GM23248 (cell line): ENCODE data around the gene KIF4A. TPM values are rescaled to one million over a fixed set of nuclear protein-coding genes. Genes with fewer than 3 reads are reported as not detected.
A peak's percentile ranks its signal among the peaks of the same experiment; 100 is the strongest.

Source experiments
- DNase-seq: peaks from one replicate; pipeline ENCODE4 v3.0.0-alpha.2; 2015
- H2AFZ ChIP-seq: fragments of 200-600 bp; sonication (generic); 2 replicates; pipeline ENCODE4 v1.6.1; 2016; ENCODE audit warnings: antibody characterized with exemption
- H3F3A ChIP-seq: fragments of 200-600 bp; sonication (generic); 2 replicates; pipeline ENCODE4 v1.6.1; 2016; ENCODE audit warnings: mild to moderate bottlenecking, antibody characterized with exemption, mixed run types; ENCODE audit not compliant: insufficient read depth
- H3K27ac ChIP-seq: fragments of 200-600 bp; sonication (generic); 2 replicates; pipeline ENCODE4 v1.5.1; 2016; ENCODE audit warnings: mild to moderate bottlenecking
- H3K27me3 ChIP-seq: fragments of 200-600 bp; sonication (generic); replicated peaks from 2 replicates; pipeline ENCODE4 v1.6.1; 2016; ENCODE audit warnings: mild to moderate bottlenecking; ENCODE audit not compliant: insufficient read depth
- H3K36me3 ChIP-seq: fragments of 200-600 bp; sonication (generic); 2 replicates; pipeline ENCODE4 v1.6.1; 2016; ENCODE audit warnings: low read depth, mild to moderate bottlenecking
- H3K4me1 ChIP-seq: fragments of 200-600 bp; sonication (generic); 2 replicates; pipeline ENCODE4 v1.6.1; 2016; ENCODE audit warnings: mild to moderate bottlenecking; ENCODE audit not compliant: insufficient read depth
- H3K4me2 ChIP-seq: fragments of 200-600 bp; sonication (generic); one replicate; pipeline ENCODE4 v1.6.1; 2016; ENCODE audit warnings: mild to moderate bottlenecking; ENCODE audit not compliant: unreplicated experiment
- H3K4me3 ChIP-seq: fragments of 200-600 bp; sonication (generic); 2 replicates; pipeline ENCODE4 v1.5.1; 2016; ENCODE audit warnings: mild to moderate bottlenecking
- H3K79me2 ChIP-seq: fragments of 200-600 bp; sonication (generic); 2 replicates; pipeline ENCODE4 v1.6.1; 2016; ENCODE audit warnings: mild to moderate bottlenecking; ENCODE audit not compliant: insufficient read depth
- H3K9ac ChIP-seq: fragments of 200-600 bp; sonication (generic); 2 replicates; pipeline ENCODE4 v1.6.1; 2016; ENCODE audit warnings: mild to moderate bottlenecking
- H3K9me2 ChIP-seq: fragments of 200-600 bp; sonication (generic); 2 replicates; pipeline ENCODE4 v1.6.1; 2016; ENCODE audit warnings: mixed run types, mild to moderate bottlenecking, moderate library complexity; ENCODE audit not compliant: insufficient read depth
- H3K9me3 ChIP-seq: fragments of 200-600 bp; sonication (generic); one replicate; pipeline ENCODE4 v1.6.1; 2017; ENCODE audit warnings: low read depth
- H4K20me1 ChIP-seq: fragments of 200-600 bp; sonication (generic); 2 replicates; pipeline ENCODE4 v1.6.0; 2016; ENCODE audit not compliant: insufficient read depth
- EZH2 ChIP-seq: fragments of 200-600 bp; sonication (generic); IDR thresholded peaks from 2 replicates; pipeline ENCODE4 v1.6.1; 2018; ENCODE audit warnings: antibody characterized with exemption, mild to moderate bottlenecking; ENCODE audit not compliant: insufficient read depth, poor library complexity, severe bottlenecking
- EZH2phosphoT487 ChIP-seq: fragments of 200-600 bp; sonication (generic); IDR thresholded peaks from 2 replicates; pipeline ENCODE4 v1.6.1; 2018; ENCODE audit warnings: antibody characterized with exemption, moderate library complexity, mild to moderate bottlenecking, low read depth; ENCODE audit not compliant: insufficient read depth
- WGBS, 2 experiments: methylation state at CpG; one replicate each; pipeline ENCODE4 v1.1.6; 2015 to 2017; ENCODE audit warnings: low lambda C conversion rate in 2 of 2, low coverage in 1 of 2; ENCODE audit errors: missing lambda C conversion rate in 2 of 2; 5-methylcytosine and 5-hydroxymethylcytosine counted together
- in situ Hi-C: fragments of 300-500 bp; cut with MboI; formaldehyde crosslinking; loops from 2 replicates; pipeline ENCODE4 v1.15.0; 2020
- polyA plus RNA-seq: library from polyadenylated mRNA; unstranded; fragments of >200 nt; fragmentation: Nextera tagmentation; extraction: Ambion mirVana; gene quantifications from 2 replicates; pipeline ENCODE4 v1.2.1, GENCODE V29; 2016
- total RNA-seq: library from RNA; depleted of rRNA; stranded (reverse); fragments of >200 nt; shearing (Covaris generic); gene quantifications from 2 replicates; pipeline ENCODE4 v1.2.3, GENCODE V29; 2014

Gene KIF4A
- total and polyA plus RNA-seq, 2 experiments from 2014 or later = 5.6 to 7.6 TPM

DNA sequence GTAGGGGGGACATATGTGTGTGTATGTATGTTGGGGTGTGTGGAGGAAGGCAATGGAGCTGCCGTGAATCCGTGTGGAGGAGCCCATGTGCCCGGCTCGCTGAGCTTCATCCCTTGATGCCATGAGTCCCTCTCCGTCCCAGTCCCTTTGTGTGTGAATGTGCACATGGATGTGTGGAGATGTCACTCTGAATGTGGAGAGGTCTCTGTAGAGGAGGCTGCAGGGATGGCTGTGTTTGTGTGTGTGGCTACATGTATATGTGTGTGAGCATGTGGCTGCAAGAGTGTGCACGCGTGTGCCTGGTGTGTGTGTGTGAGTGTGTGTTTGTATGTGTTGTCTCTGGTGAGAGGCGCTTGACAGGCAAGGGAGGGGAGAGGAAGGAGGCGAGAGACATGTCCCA, 156.0 kb downstream of the KIF4A start:
- no peaks in the 10 kb centered on the region for H3K9me3 ChIP-seq
- H3K4me1 ChIP-seq = no peaks in the 10 kb centered on the region
- H3K27ac ChIP-seq = no peak overlapping the region
- H3K27me3 ChIP-seq = no peaks in the 10 kb centered on the region
- no peak overlapping the region for H3K4me3 ChIP-seq
- no peaks in the 10 kb centered on the region for H4K20me1 ChIP-seq
- 65 to 93% methylated on average over 4 to 9 of the region's 9 CpGs for WGBS, 2 experiments
- in situ Hi-C loops = no loop called here
- TF ChIP-seq EZH2phosphoT487 (no peak), EZH2 (no peak)
- H3K9me2 ChIP-seq = no peaks in the 10 kb centered on the region
- no peak overlapping the region for H2AFZ ChIP-seq
- no peak overlapping the region for H3K9ac ChIP-seq
- H3K36me3 ChIP-seq = no peaks in the 10 kb centered on the region
- H3F3A ChIP-seq = no peaks in the 10 kb centered on the region
- H3K4me2 ChIP-seq = no peak overlapping the region
- DNase-seq = no peak
- no peaks in the 10 kb centered on the region for H3K79me2 ChIP-seq

DNA sequence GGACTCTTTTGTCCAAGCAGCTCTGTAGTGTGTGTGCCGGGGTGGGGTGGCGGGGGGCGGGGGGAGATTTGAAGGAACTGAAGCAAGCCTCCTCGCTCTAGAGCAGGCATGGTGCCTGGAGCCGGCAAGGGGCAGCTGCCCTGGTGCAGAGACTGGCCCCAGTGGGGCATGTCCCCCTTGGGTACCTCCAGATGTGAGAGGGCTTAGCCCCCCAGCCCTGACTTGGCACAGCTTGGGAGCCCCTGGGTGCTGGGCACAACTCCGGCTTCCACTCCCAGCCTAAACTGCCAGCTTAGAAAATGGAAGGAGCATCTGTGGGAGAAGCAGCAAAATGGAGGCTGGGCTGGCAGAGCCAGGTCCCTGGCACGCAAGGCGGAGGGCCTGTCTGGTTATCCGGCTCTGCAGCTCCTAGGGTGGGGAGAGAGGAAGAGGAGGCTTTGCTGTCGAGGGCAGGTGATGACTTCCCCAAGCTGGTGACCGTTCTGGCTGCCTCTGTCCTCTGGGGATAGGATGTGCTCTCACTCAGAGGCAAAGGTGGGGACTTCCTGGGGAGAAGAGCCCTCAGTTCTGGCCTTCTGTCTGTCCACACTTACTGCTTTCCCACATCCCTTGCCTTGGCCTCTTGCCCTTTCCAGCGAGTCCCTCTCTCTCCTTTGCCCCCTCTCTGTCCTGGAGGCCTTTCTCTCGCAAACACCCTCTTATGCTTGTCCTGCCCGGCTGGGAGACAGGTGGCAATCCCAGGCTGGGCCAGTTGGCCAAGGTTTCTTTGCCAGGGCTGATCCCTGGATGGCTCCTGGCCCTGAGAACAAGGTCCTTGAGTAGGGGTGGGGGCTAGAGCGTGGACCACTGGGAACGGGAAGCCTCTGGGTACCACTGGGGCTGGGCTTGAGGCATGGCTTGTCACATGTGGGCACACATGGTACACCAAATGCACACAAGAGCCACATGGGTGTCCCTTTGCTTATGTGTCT, 156.8 kb downstream of the KIF4A start:
- H3K9ac ChIP-seq = no peak overlapping the region
- no peak overlapping the region for H3K4me3 ChIP-seq
- H3K27ac ChIP-seq = no peak overlapping the region
- no peaks in the 10 kb centered on the region for H3K9me2 ChIP-seq
- H3K4me1 ChIP-seq = no peaks in the 10 kb centered on the region
- no peaks in the 10 kb centered on the region for H3K9me3 ChIP-seq
- no peak overlapping the region for H2AFZ ChIP-seq
- H4K20me1 ChIP-seq = no peaks in the 10 kb centered on the region
- H3K36me3 ChIP-seq = no peaks in the 10 kb centered on the region
- in situ Hi-C loops = no loop called here
- TF ChIP-seq EZH2 = no peak
- TF ChIP-seq EZH2phosphoT487 = no peak
- no peaks in the 10 kb centered on the region for H3K79me2 ChIP-seq
- no peak overlapping the region for H3K4me2 ChIP-seq
- WGBS, 2 experiments = 48 to 66% methylated on average over 5 to 13 of the region's 16 CpGs
- no peak for DNase-seq
- no peaks in the 10 kb centered on the region for H3F3A ChIP-seq
- no peaks in the 10 kb centered on the region for H3K27me3 ChIP-seq

GRCh38 chrX:70449457-70449966, 159.6 kb downstream of the KIF4A start:
- Histone ChIP-seq H3F3A (no peaks in the 10 kb centered on the region), H3K9me3 (no peaks in the 10 kb centered on the region), H4K20me1 (no peaks in the 10 kb centered on the region), H2AFZ (no peak overlapping the region), H3K4me3 (no peak overlapping the region), H3K9me2 (no peaks in the 10 kb centered on the region), H3K4me2 (no peak overlapping the region), H3K27ac (no peak overlapping the region), H3K9ac (no peak overlapping the region), H3K4me1 (no peaks in the 10 kb centered on the region), H3K79me2 (no peaks in the 10 kb centered on the region), H3K36me3 (no peaks in the 10 kb centered on the region), H3K27me3 (no peaks in the 10 kb centered on the region)
- DNase-seq = no peak
- 87% methylated on average over 10 of the region's 14 CpGs; no CpG with 5 or more reads in 1 of the 2 experiments for WGBS, 2 experiments
- in situ Hi-C loops = no loop called here
- no peak for TF ChIP-seq EZH2phosphoT487
- no peak for TF ChIP-seq EZH2

GRCh38 chrX:70452143-70452733, 162.3 kb downstream of the KIF4A start:
- 0 to 1% methylated on average over 2 to 29 of the region's 39 CpGs for WGBS, 2 experiments
- peak; percentile 58 for DNase-seq
- in situ Hi-C loops = loop anchor here (25.0 kb wide), 1 partner anchor 210 kb away; no protein-coding TSS in a partner anchor

More at GRCh38 chrX:70452143-70452733, 162.3 kb downstream of the KIF4A start:
- Histone ChIP-seq H4K20me1 (no peaks in the 10 kb centered on the region), H3F3A (no peaks in the 10 kb centered on the region), H3K4me3 (peak overlapping the region; percentile 81), H3K9me3 (no peaks in the 10 kb centered on the region), H3K27ac (no peak overlapping the region), H3K4me1 (no peaks in the 10 kb centered on the region), H3K79me2 (no peaks in the 10 kb centered on the region), H2AFZ (peak overlapping the region; percentile 91), H3K4me2 (peak overlapping the region; percentile 70), H3K9me2 (no peaks in the 10 kb centered on the region), H3K9ac (peak overlapping the region; percentile 70), H3K36me3 (no peaks in the 10 kb centered on the region), H3K27me3 (no peaks in the 10 kb centered on the region)
- TF ChIP-seq EZH2phosphoT487 = no peak
- no peak for TF ChIP-seq EZH2
